GM18909 (cell line): ENCODE measurements around the gene DDC.
"Not testable (repeated sequence)": the region's sequence is repeated elsewhere in the genome, so short reads cannot be mapped to it uniquely, and the experiment has no call there.

Source experiments
- ATAC-seq: cut with Tn5 transposase; IDR thresholded peaks from one replicate; pipeline ENCODE4 v1.9.1; 2021; ENCODE audit warnings: mild to moderate bottlenecking; ENCODE audit not compliant: unreplicated experiment, poor library complexity

The DDC gene

GRCh38 chr7:50556247-50556991 lies 8.8 kb downstream of the DDC start:
- ATAC-seq: no peak

- no peak for ATAC-seq
Observed at GRCh38 chr7:50555594-50556140, 9.5 kb downstream of the DDC start.

GRCh38 chr7:50554431-50555322 lies 10.5 kb downstream of the DDC start:
- no peak for ATAC-seq

GRCh38 chr7:50553973-50554372 lies 11.2 kb downstream of the DDC start:
- no peak for ATAC-seq

GRCh38 chr7:50552921-50553320 lies 12.3 kb downstream of the DDC start:
- ATAC-seq: no peak

- ATAC-seq: no peak
Observed at GRCh38 chr7:50552139-50552538, 13.1 kb downstream of the DDC start.

- not testable (repeated sequence) for ATAC-seq
Observed at GRCh38 chr7:50545613-50546012, 19.6 kb downstream of the DDC start.

GRCh38 chr7:50544992-50545391 lies 20.2 kb downstream of the DDC start:
- ATAC-seq: no peak

GRCh38 chr7:50543776-50544442 lies 21.3 kb downstream of the DDC start:
- no peak for ATAC-seq

- ATAC-seq: no peak
Observed at GRCh38 chr7:50542132-50542531, 23.1 kb downstream of the DDC start.

GRCh38 chr7:50540785-50541579 lies 24.2 kb downstream of the DDC start:
- no peak for ATAC-seq

- no peak for ATAC-seq
Observed at GRCh38 chr7:50539725-50540124, 25.5 kb downstream of the DDC start.

GRCh38 chr7:50538478-50538877 lies 26.7 kb downstream of the DDC start:
- ATAC-seq: no peak

- no peak for ATAC-seq
Observed at GRCh38 chr7:50537417-50537816, 27.8 kb downstream of the DDC start.

GRCh38 chr7:50535291-50535711 lies 29.9 kb downstream of the DDC start:
- ATAC-seq: not testable (repeated sequence)

- ATAC-seq: no peak
Observed at GRCh38 chr7:50534690-50535290, 30.4 kb downstream of the DDC start.

GRCh38 chr7:50533866-50534265 lies 31.3 kb downstream of the DDC start:
- no peak for ATAC-seq

- no peak for ATAC-seq
Observed at GRCh38 chr7:50531928-50532327, 33.3 kb downstream of the DDC start.

GRCh38 chr7:50531401-50531911 lies 33.7 kb downstream of the DDC start:
- ATAC-seq: no peak
